CD4-positive, alpha-beta T cell (primary cell): ENCODE data around the gene TDRD10. TPM values are rescaled to one million over a fixed set of nuclear protein-coding genes. Genes with fewer than 3 reads are reported as not detected.
A peak's percentile ranks its signal among the peaks of the same experiment; 100 is the strongest.

Experiments
- ATAC-seq: fragments of 200-7000 bp; cut with Tn5 transposase; one replicate; pipeline ENCODE4 v1.10.0; 2022; ENCODE audit warnings: mild to moderate bottlenecking; ENCODE audit not compliant: poor library complexity
- CTCF ChIA-PET: fragments of 350-600 bp; sonication (Branson Sonifier 250); formaldehyde crosslinking; loops from one replicate; lab custom pipeline; 2021; ENCODE audit warnings: antibody characterized with exemption, inconsistent platforms; lab: Charles Lee
- POLR2A ChIA-PET: fragments of 350-600 bp; sonication (Branson Sonifier 250); formaldehyde crosslinking; loops from one replicate; lab custom pipeline; 2021; ENCODE audit warnings: antibody characterized with exemption, inconsistent platforms; lab: Charles Lee
- DNase-seq, 14 experiments: peaks; one replicate each; pipeline ENCODE4 v3.0.0-alpha.2; 2013 to 2020; ENCODE audit warnings: mixed read lengths in 2 of 14
- H3K27ac ChIP-seq, 2 donors: one replicate each; pipeline versions ENCODE4 v1.5.1 to v1.7.0; 2013; ENCODE audit warnings: low read length in 2 of 2, low read depth in 1 of 2, mild to moderate bottlenecking in 1 of 2
- H3K27me3 ChIP-seq, 2 experiments: 1 replicate in 1 of 2; 2 replicates in 1 of 2; pipeline versions ENCODE4 v1.6.1 to v1.7.0; 2013; ENCODE audit warnings: low read length in 2 of 2, control low read depth in 1 of 2, mild to moderate bottlenecking in 1 of 2, moderate library complexity in 1 of 2; ENCODE audit not compliant: insufficient read depth in 2 of 2, control insufficient read depth in 1 of 2
- H3K36me3 ChIP-seq: one replicate; pipeline ENCODE4 v1.6.1; 2013; ENCODE audit warnings: low read length, control low read depth; ENCODE audit not compliant: insufficient read depth
- H3K4me1 ChIP-seq: one replicate; pipeline ENCODE4 v1.6.1; 2013; ENCODE audit warnings: low read length, control low read depth; ENCODE audit not compliant: insufficient read depth
- H3K4me3 ChIP-seq: one replicate; pipeline ENCODE4 v1.5.1; 2013; ENCODE audit warnings: mild to moderate bottlenecking, low read length, moderate library complexity
- H3K9me3 ChIP-seq, 2 experiments: 1 replicate in 1 of 2; 2 replicates in 1 of 2; pipeline versions ENCODE4 v1.6.1 to v1.7.0; 2013; ENCODE audit warnings: low read length in 2 of 2, mild to moderate bottlenecking in 2 of 2, control low read depth in 1 of 2, moderate library complexity in 1 of 2; ENCODE audit not compliant: control insufficient read depth in 1 of 2, insufficient read depth in 1 of 2
- H3K27ac Mint-ChIP-seq: one replicate; pipeline ENCODE4 v1.8.0; 2020; ENCODE audit warnings: mixed read lengths
- H3K27me3 Mint-ChIP-seq: one replicate; pipeline ENCODE4 v1.8.0; 2021; ENCODE audit warnings: mixed read lengths
- H3K36me3 Mint-ChIP-seq: one replicate; pipeline ENCODE4 v1.8.0; 2021; ENCODE audit warnings: low read depth, mixed read lengths
- H3K4me1 Mint-ChIP-seq: one replicate; pipeline ENCODE4 v1.8.0; 2021; ENCODE audit warnings: low read depth, mixed read lengths
- H3K4me3 Mint-ChIP-seq: one replicate; pipeline ENCODE4 v1.8.0; 2020; ENCODE audit warnings: mild to moderate bottlenecking, mixed read lengths
- H3K9me3 Mint-ChIP-seq: one replicate; pipeline ENCODE4 v1.8.0; 2020; ENCODE audit warnings: mixed read lengths
- CTCF ChIP-seq: fragments of 200-600 bp; IDR thresholded peaks from one replicate; pipeline ENCODE4 v1.8.0; 2022; ENCODE audit warnings: antibody characterized with exemption, mild to moderate bottlenecking
- intact Hi-C, 2 experiments: fragments of 100-400 bp; cut with DNase I in 1 of 2; cut with micrococcal nuclease in 1 of 2; formaldehyde crosslinking; loops; one replicate each; pipeline versions ENCODE4 v1.15.1 to v1.9.0; 2023 to 2025; cut with DNase I, micrococcal nuclease
- total RNA-seq, 174 experiments: library from RNA in 2 of 174; stranded (reverse) in 2 of 174; gene quantifications; one replicate each; pipeline ENCODE4 v1.2.3 and lab custom pipeline; 2021 to 2026

The TDRD10 gene
- total RNA-seq, 2 experiments from 2014 or later, result not detected

- DNase-seq (no peak), ATAC-seq (no peak)
- peak overlapping the region; percentile 93 for H3K27ac Mint-ChIP-seq
- H3K27me3 ChIP-seq, result no peaks in the 10 kb centered on the region
- TF ChIP-seq CTCF, result no peak
- peaks cover 59% of the 10 kb centered on the region for H3K4me1 ChIP-seq
- H3K9me3 ChIP-seq, result no peaks in the 10 kb centered on the region
- no peaks in the 10 kb centered on the region for H3K9me3 Mint-ChIP-seq
- H3K4me1 Mint-ChIP-seq, result peaks cover 67% of the 10 kb centered on the region
- H3K27me3 Mint-ChIP-seq, result no peaks in the 10 kb centered on the region
- no peak overlapping the region for H3K4me3 ChIP-seq
- ChIA-PET POLR2A (interaction anchor here (0.7 to 2.0 kb wide), 7 partner anchors 9 to 134 kb away, joined by 3 to 9 read pairs (median 5); no protein-coding TSS in a partner anchor), CTCF (no interaction called here)
- H3K27ac ChIP-seq, result peak overlapping the region in 1 of 2 donors; percentile 49
- peaks cover 19% of the 10 kb centered on the region for H3K36me3 ChIP-seq
- peaks cover 10% of the 10 kb centered on the region for H3K36me3 Mint-ChIP-seq
- intact Hi-C loops, result loop anchor here (2.0 to 5.0 kb wide), 2 partner anchors 62 to 126 kb away; no protein-coding TSS in a partner anchor
- H3K4me3 Mint-ChIP-seq, result no peak overlapping the region
These were observed 33.3 kb upstream of the TDRD10 start for GRCh38 chr1:154468535-154469250.

GRCh38 chr1:154469844-154470560 is 32.0 kb upstream of the TDRD10 start:
- TF ChIP-seq CTCF, result no peak
- no peaks in the 10 kb centered on the region for H3K27me3 Mint-ChIP-seq
- Histone ChIP-seq H3K27me3 (no peaks in the 10 kb centered on the region), H3K27ac (peak overlapping the region; percentile 15 to 21), H3K9me3 (no peaks in the 10 kb centered on the region), H3K4me1 (peaks cover 50% of the 10 kb centered on the region), H3K36me3 (peaks cover 19% of the 10 kb centered on the region), H3K4me3 (no peak overlapping the region)
- POLR2A ChIA-PET, result interaction anchor here (0.6 kb wide), 1 partner anchor 27 kb away, joined by 3 read pairs; no protein-coding TSS in a partner anchor
- peak overlapping the region; percentile 93 for H3K27ac Mint-ChIP-seq
- H3K4me1 Mint-ChIP-seq, result peaks cover 58% of the 10 kb centered on the region
- peaks cover 3% of the 10 kb centered on the region for H3K36me3 Mint-ChIP-seq
- ATAC-seq, result no peak
- CTCF ChIA-PET, result interaction anchor here (2.0 kb wide), 1 partner anchor 10 kb away, joined by 7 read pairs; no protein-coding TSS in a partner anchor
- DNase-seq, result no peak
- intact Hi-C loops, result loop anchor here (2.0 to 5.0 kb wide), 2 partner anchors 63 to 128 kb away; no protein-coding TSS in a partner anchor
- H3K4me3 Mint-ChIP-seq, result no peak overlapping the region
- H3K9me3 Mint-ChIP-seq, result no peaks in the 10 kb centered on the region

GRCh38 chr1:154471304-154471703 is 30.7 kb upstream of the TDRD10 start:
- no peak for TF ChIP-seq CTCF
- no peak for DNase-seq
- H3K4me1 Mint-ChIP-seq, result peaks cover 45% of the 10 kb centered on the region
- H3K9me3 ChIP-seq, result no peaks in the 10 kb centered on the region
- no peaks in the 10 kb centered on the region for H3K27me3 Mint-ChIP-seq
- no peaks in the 10 kb centered on the region for H3K27me3 ChIP-seq
- no peak overlapping the region for H3K27ac ChIP-seq
- H3K4me3 Mint-ChIP-seq, result no peak overlapping the region
- intact Hi-C loops, result no loop called here
- no peaks in the 10 kb centered on the region for H3K9me3 Mint-ChIP-seq
- no peak overlapping the region for H3K4me3 ChIP-seq
- H3K4me1 ChIP-seq, result peaks cover 37% of the 10 kb centered on the region
- no peaks in the 10 kb centered on the region for H3K36me3 Mint-ChIP-seq
- H3K27ac Mint-ChIP-seq, result peak overlapping the region; percentile 25
- H3K36me3 ChIP-seq, result peaks cover 10% of the 10 kb centered on the region
- no peak for ATAC-seq
- CTCF ChIA-PET, result interaction anchor here (0.6 to 2.0 kb wide), 2 partner anchors 9 kb away, joined by 5 to 7 read pairs; no protein-coding TSS in a partner anchor
- POLR2A ChIA-PET, result interaction anchor here (0.6 kb wide), 1 partner anchor 32 kb away, joined by 3 read pairs; no protein-coding TSS in a partner anchor
